ENCODE results near the gene GLRX5.
"Not testable (repeated sequence)": the region's sequence is repeated elsewhere in the genome, so short reads cannot be mapped to it uniquely, and the experiment has no call there.

The GLRX5 gene

DNA sequence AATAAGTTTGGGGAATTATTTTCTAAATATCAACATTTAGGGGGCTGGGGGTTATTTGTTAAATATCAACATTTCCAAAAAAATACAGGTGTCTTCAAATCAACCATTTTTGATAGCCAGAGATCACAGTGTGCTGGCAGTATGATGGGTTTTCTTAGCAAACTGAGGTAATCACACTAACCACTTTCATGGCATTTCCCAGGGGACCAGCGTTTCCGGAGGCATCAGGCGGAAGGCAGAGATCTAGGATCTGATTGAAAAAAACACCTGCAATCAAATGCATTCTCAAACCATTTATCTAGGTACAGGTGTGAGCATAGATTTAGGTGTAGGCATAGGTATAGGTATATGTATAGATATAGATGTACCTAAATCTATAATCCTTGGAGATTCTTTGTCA is 34.6 kb downstream of the GLRX5 start:
- DNase-seq (ENCODE audit: low read depth): no peak
- H3K4me3 ChIP-seq (ENCODE audit: low read depth, low read length): no peak overlapping the region
- TF ChIP-seq MYC (IDR thresholded peaks at IDR 0.05; ENCODE audit: low read depth, low read length) (no peak), POLR2A (IDR thresholded peaks at IDR 0.05; ENCODE audit: extremely low read depth, insufficient read length) (no peak)
- TF ChIP-seq, protein P1, sequence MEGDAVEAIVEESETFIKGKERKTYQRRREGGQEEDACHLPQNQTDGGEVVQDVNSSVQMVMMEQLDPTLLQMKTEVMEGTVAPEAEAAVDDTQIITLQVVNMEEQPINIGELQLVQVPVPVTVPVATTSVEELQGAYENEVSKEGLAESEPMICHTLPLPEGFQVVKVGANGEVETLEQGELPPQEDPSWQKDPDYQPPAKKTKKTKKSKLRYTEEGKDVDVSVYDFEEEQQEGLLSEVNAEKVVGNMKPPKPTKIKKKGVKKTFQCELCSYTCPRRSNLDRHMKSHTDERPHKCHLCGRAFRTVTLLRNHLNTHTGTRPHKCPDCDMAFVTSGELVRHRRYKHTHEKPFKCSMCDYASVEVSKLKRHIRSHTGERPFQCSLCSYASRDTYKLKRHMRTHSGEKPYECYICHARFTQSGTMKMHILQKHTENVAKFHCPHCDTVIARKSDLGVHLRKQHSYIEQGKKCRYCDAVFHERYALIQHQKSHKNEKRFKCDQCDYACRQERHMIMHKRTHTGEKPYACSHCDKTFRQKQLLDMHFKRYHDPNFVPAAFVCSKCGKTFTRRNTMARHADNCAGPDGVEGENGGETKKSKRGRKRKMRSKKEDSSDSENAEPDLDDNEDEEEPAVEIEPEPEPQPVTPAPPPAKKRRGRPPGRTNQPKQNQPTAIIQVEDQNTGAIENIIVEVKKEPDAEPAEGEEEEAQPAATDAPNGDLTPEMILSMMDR (IDR thresholded peaks at IDR 0.05; ENCODE audit: low read depth, low read length): no peak
- TF ChIP-seq, protein P2, sequence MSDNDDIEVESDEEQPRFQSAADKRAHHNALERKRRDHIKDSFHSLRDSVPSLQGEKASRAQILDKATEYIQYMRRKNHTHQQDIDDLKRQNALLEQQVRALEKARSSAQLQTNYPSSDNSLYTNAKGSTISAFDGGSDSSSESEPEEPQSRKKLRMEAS (IDR thresholded peaks at IDR 0.05; ENCODE audit: low read depth, low read length): no peak

DNA sequence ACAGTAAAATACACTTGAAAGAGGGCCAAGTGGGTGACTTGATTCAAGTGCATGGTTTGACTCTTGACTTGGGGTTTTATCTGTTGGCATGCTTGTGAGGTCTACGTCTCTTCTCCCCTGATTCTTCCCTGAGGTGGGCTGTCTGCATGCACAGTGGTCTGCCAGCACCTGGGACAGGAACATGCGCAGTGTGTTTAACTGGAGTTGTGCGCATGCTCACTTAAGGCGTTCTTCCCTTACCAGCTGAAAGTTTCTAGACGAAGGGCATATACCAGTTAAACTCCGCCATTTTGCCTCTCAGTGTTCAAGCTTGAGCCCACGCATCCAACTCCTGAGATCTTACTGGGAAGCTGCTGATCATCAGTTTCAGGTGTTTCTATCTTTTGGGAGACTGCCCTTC is 38.5 kb downstream of the GLRX5 start:
- TF ChIP-seq, protein P2 (IDR thresholded peaks at IDR 0.05; ENCODE audit: low read depth, low read length): no peak
- TF ChIP-seq, protein P1 (IDR thresholded peaks at IDR 0.05; ENCODE audit: low read depth, low read length): no peak
- TF ChIP-seq MYC (IDR thresholded peaks at IDR 0.05; ENCODE audit: low read depth, low read length): no peak
- TF ChIP-seq POLR2A (IDR thresholded peaks at IDR 0.05; ENCODE audit: extremely low read depth, insufficient read length): no peak
- no peak overlapping the region for H3K4me3 ChIP-seq (ENCODE audit: low read depth, low read length)
- DNase-seq (ENCODE audit: low read depth): no peak

DNA sequence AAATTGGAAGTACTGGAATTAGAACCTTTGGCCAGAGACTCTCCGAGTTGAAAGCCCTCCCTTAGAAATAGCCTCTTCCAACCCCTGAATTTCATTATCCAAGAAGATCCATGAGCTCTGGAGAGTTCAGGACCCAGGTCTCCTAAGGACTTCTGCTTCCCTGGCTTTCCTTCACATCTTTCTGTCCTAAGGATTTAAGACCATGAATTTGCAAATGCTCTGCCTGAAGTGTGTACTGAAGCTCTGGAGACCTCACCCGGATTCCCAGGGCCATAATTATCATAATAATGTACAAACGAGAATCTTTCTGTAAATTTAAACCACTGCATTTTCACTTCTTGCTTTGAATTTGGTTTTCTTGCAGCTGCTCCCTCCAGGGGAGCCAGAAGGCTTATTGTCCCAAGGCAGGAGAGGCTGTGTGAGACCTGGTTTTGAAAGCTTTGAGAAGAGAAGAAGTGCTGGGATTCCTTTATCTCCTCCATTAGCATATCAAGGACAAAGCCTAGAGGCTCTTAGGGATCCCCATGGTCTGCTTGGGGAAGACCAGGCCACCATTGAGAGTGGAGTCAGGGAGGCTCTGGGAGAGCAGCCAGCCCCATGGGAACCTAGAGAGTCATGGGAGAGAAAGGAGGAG is 41.1 kb downstream of the GLRX5 start:
- no peak overlapping the region for H3K4me3 ChIP-seq (ENCODE audit: low read depth, low read length)
- DNase-seq (ENCODE audit: low read depth): no peak
- TF ChIP-seq, protein P1 (IDR thresholded peaks at IDR 0.05; ENCODE audit: low read depth, low read length): no peak
- TF ChIP-seq, protein P2 (IDR thresholded peaks at IDR 0.05; ENCODE audit: low read depth, low read length): no peak
- TF ChIP-seq POLR2A (IDR thresholded peaks at IDR 0.05; ENCODE audit: extremely low read depth, insufficient read length): no peak
- TF ChIP-seq MYC (IDR thresholded peaks at IDR 0.05; ENCODE audit: low read depth, low read length): no peak

DNA sequence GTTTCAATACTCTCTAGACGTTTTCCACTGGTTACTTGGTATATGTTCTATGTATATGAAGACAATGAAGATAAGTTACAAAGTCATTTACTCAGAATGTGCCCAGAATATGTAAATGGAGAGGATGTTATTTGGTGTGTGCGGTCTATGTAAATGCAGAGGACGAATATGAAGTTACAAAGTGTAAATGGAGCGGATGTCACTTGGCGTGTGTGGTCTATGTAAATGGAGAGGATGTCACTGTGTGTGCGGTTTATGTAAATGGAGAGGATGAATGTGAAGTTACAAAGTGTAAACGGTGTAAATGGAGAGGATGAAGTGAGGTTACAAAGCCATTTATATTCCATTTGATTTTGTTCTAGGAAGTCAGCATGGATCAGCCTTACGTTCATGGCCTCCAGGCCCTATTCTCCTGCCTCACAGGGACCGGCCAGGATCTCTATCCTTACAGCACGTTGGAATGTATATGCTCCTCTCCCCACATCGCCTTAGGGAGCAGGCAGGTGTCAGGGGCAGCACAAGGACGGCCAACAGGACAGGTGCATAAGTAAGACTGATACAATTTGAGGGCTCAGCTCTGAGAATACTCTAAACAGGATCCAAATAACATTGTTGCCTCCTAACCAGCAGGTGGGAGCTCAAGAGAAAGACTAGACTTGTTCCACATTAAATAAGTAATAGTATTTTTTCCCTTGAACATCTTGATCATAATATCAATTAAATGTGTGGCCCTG is 42.4 kb downstream of the GLRX5 start:
- no peak for DNase-seq (ENCODE audit: low read depth)
- H3K4me3 ChIP-seq (ENCODE audit: low read depth, low read length): no peak overlapping the region

DNA sequence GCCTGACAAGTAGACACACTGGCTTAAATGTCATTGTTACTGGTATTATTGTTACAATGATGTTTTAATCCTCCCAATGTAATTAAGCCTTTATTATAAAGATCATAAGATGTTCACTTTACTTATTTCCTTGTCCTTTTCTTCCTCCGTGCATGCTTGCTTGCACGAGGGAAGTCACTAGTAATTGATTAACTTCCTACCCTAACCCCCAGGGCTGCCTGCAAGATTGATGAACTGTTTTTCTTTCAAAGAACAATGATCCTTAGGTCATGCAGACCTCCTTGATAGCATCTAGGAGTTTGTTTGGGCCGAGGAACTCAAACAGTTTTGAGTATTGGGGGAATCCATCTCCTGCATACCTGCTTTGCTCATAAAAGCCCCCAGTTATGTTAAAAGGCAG is 43.0 kb downstream of the GLRX5 start:
- no peak overlapping the region for H3K4me3 ChIP-seq (ENCODE audit: low read depth, low read length)
- DNase-seq (ENCODE audit: low read depth): no peak
- TF ChIP-seq, protein P1 (IDR thresholded peaks at IDR 0.05; ENCODE audit: low read depth, low read length): no peak
- TF ChIP-seq POLR2A (IDR thresholded peaks at IDR 0.05; ENCODE audit: extremely low read depth, insufficient read length): no peak
- TF ChIP-seq, protein P2 (IDR thresholded peaks at IDR 0.05; ENCODE audit: low read depth, low read length): no peak
- TF ChIP-seq MYC (IDR thresholded peaks at IDR 0.05; ENCODE audit: low read depth, low read length): no peak

More for the DNA sequence above, 42.4 kb downstream of the GLRX5 start:
- TF ChIP-seq, protein P1 (IDR thresholded peaks at IDR 0.05; ENCODE audit: low read depth, low read length): no peak

DNA sequence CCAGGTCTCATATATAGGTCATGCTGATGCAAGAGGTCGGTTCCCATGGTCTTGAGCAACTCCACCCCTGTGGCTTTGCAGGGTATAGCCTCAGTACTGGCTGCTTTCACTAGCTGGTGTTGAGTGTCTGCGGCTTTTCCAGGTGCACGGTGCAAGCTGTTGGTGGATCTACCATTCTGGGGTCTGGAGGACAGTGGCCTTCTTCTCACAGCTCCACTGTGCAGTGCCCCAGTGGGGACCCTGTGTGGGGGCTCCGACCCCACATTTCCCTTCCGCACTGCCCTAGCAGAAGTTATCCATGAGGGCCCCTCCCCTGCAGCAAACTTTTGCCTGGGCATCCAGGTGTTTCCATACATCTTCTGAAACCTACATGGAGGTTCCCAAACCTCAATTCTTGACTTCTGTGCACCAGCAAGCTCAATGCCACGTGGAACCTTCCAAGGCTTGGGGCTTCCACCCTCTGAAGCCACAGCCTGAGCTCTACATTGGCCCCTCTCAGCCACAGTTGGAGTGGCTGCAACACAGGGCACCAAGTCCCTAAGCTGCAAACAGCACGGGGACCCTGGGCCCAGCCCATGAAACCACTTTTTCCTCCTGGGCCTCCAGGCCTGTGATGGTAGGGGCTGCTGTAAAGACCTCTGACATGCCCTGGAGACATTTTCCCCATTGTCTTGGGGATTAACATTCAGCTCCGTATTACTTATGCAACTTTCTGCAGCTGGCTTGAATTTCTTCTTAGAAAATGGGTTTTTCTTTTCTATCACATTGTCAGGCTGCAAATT is 49.2 kb downstream of the GLRX5 start:
- not testable (repeated sequence) for H3K4me3 ChIP-seq (ENCODE audit: low read depth, low read length)
- DNase-seq (ENCODE audit: low read depth): peak; percentile 13

Measured in NB4 (cell line).